K562 (cell line): ENCODE results near the gene FUCA1. TPM values are rescaled to one million over a fixed set of nuclear protein-coding genes. Genes with fewer than 3 reads are reported as not detected.

Source experiments
- ATAC-seq: fragments of 200-7000 bp; cut with Tn5 transposase; 3 replicates; pipeline ENCODE4 v1.9.1; 2020; ENCODE audit warnings: moderate library complexity
- BruUV-seq: library from RNA; stranded (reverse); fragments of 400-500 nt; replicated peaks from 2 replicates; lab custom pipeline; 2021; lab: Mats Ljungman, UMichigan
- CTCF ChIA-PET: fragments of 300-600 bp; formaldehyde crosslinking; extraction: SDS; loops from one replicate; lab custom pipeline; 2021; ENCODE audit warnings: low intra/inter-chr PET ratio; lab: Yijun Ruan, JAX
- POLR2A ChIA-PET: fragments of 300-600, 350-650 bp; sonication (Branson Sonifier 250); formaldehyde crosslinking; extraction: SDS; loops from one replicate; lab custom pipeline; 2021; ENCODE audit warnings: antibody characterized with exemption, inconsistent platforms; lab: Yijun Ruan, JAX
- DNase-seq, 4 experiments: peaks; one replicate each; pipeline versions ENCODE4 v3.0.0 to v3.0.0-alpha.2; 2011 to 2018; ENCODE audit warnings: low spot score in 3 of 4, mixed read lengths in 3 of 4; ENCODE audit errors: extremely low read depth in 1 of 4
- FAIRE-seq: peaks from 2 replicates; lab custom pipeline; 2011; peaks lifted over from hg19 to GRCh38; lab: Jason Lieb, UNC
- H2AFZ ChIP-seq: 2 replicates; pipeline ENCODE4 v1.6.0; 2011; ENCODE audit warnings: low read depth, low read length, control low read depth, inconsistent platforms
- H3K27ac ChIP-seq: fragments of 200-600 bp; 3 replicates; pipeline ENCODE4 v1.8.0; 2011; ENCODE audit warnings: low read depth, mild to moderate bottlenecking, control low read depth, inconsistent platforms, low read length, moderate library complexity, mixed read lengths; ENCODE audit errors: extremely low read depth
- H3K27me3 ChIP-seq, 2 experiments: fragments of 300-600 bp in 1 of 2; 2 replicates in 1 of 2; 3 replicates in 1 of 2; pipeline versions ENCODE4 v1.6.0 to v1.8.0; 2011; ENCODE audit warnings: inconsistent platforms in 2 of 2, low read length in 2 of 2, mild to moderate bottlenecking in 1 of 2, mixed read lengths in 1 of 2, moderate library complexity in 1 of 2; ENCODE audit not compliant: control insufficient read depth in 2 of 2, insufficient read depth in 2 of 2
- H3K36me3 ChIP-seq: fragments of 300-600 bp; 3 replicates; pipeline ENCODE4 v1.8.0; 2011; ENCODE audit warnings: mild to moderate bottlenecking, low read length, inconsistent platforms; ENCODE audit not compliant: control insufficient read depth, insufficient read depth
- H3K4me1 ChIP-seq, 2 experiments: fragments of 200-600 bp in 1 of 2; replicated peaks in 1 of 2; 2 replicates in 1 of 2; 3 replicates in 1 of 2; pipeline versions ENCODE4 v1.5.1 to v1.8.0; 2011; ENCODE audit warnings: inconsistent platforms in 2 of 2, low read length in 2 of 2, mild to moderate bottlenecking in 1 of 2, mixed read lengths in 1 of 2, moderate library complexity in 1 of 2; ENCODE audit not compliant: control insufficient read depth in 2 of 2, insufficient read depth in 2 of 2
- H3K4me2 ChIP-seq: 2 replicates; pipeline ENCODE4 v1.6.1; 2011; ENCODE audit warnings: low read length, control low read depth, inconsistent platforms, mixed read lengths; ENCODE audit not compliant: insufficient read depth
- H3K4me3 ChIP-seq: fragments of 200-600 bp; sonication (generic), shearing (Covaris generic); 2 replicates; pipeline ENCODE4 v1.5.1; 2016; ENCODE audit warnings: control low read depth, inconsistent platforms
- H3K79me2 ChIP-seq: fragments of 200-600 bp; 3 replicates; pipeline ENCODE4 v1.8.0; 2011; ENCODE audit warnings: low read length, inconsistent platforms; ENCODE audit not compliant: control insufficient read depth, insufficient read depth
- H3K9ac ChIP-seq, 2 experiments: 2 replicates each; pipeline versions ENCODE4 v1.6.0 to v1.6.1; 2011; ENCODE audit warnings: low read depth in 2 of 2, low read length in 2 of 2, control low read depth in 1 of 2, inconsistent platforms in 1 of 2, mild to moderate bottlenecking in 1 of 2, mixed read lengths in 1 of 2; ENCODE audit not compliant: insufficient read depth in 1 of 2
- H3K9me1 ChIP-seq: one replicate; pipeline ENCODE4 v1.6.0; 2011; ENCODE audit warnings: inconsistent platforms, mild to moderate bottlenecking, low read length, moderate library complexity; ENCODE audit not compliant: control insufficient read depth, insufficient read depth
- H3K9me3 ChIP-seq: replicated peaks from 2 replicates; pipeline ENCODE4 v1.5.1; 2011; ENCODE audit warnings: low read depth, low read length, inconsistent platforms; ENCODE audit not compliant: control insufficient read depth, insufficient read depth
- H4K20me1 ChIP-seq: replicated peaks from 2 replicates; pipeline ENCODE4 v1.6.1; 2011; ENCODE audit warnings: low read length, inconsistent platforms, mixed read lengths; ENCODE audit not compliant: control insufficient read depth, insufficient read depth
- ARID1B ChIP-seq: fragments of 450-650 bp; IDR thresholded peaks from 2 replicates; pipeline ENCODE4 v1.6.1; 2016; ENCODE audit warnings: antibody characterized with exemption, mild to moderate bottlenecking, inconsistent platforms
- EP300 ChIP-seq: IDR thresholded peaks from 2 replicates; pipeline ENCODE4 v1.6.1; 2012; ENCODE audit warnings: low read length, improper control_type of control experiment
- ETV6 ChIP-seq, 3 experiments: fragments of 150-350 bp in 1 of 3; sonication (generic) in 1 of 3; formaldehyde crosslinking in 1 of 3; IDR thresholded peaks; 2 replicates each; pipeline versions ENCODE4 v1.6.1 to v1.8.0; 2014 to 2022; ENCODE audit warnings: borderline replicate concordance in 2 of 3, low read depth in 2 of 3, antibody characterized with exemption in 1 of 3, low read length in 1 of 3, mild to moderate bottlenecking in 1 of 3, missing genetic modification reagents in 1 of 3
- NFRKB ChIP-seq: fragments of 450-650 bp; IDR thresholded peaks from 2 replicates; pipeline ENCODE4 v1.6.1; 2016; ENCODE audit warnings: low read depth
- SPI1 ChIP-seq: IDR thresholded peaks from 2 replicates; pipeline ENCODE4 v1.6.1; 2011; ENCODE audit warnings: low read depth, low read length, control low read depth, borderline replicate concordance
- SREBF2 ChIP-seq: sonication (generic); formaldehyde crosslinking; IDR thresholded peaks from 2 replicates; pipeline ENCODE4 v1.4.0; 2020; ENCODE audit warnings: mild to moderate bottlenecking, missing genetic modification reagents
- ZEB2 ChIP-seq: fragments of 450-650 bp; IDR thresholded peaks from 2 replicates; pipeline ENCODE4 v1.6.1; 2016
- WGBS: fragments of 100-300 bp; shearing (Covaris generic); methylation state at CpG from one replicate; pipeline ENCODE4 v1.1.6; 2016; ENCODE audit warnings: low coverage, mixed read lengths; ENCODE audit not compliant: insufficient coverage; ENCODE audit errors: missing lambda C conversion rate; 5-methylcytosine and 5-hydroxymethylcytosine counted together
- in situ Hi-C: fragments of 300-500 bp; cut with MboI; formaldehyde crosslinking; loops from 4 replicates; pipeline ENCODE4 v1.15.0; 2018; ENCODE audit warnings: inconsistent platforms, mixed read lengths
- intact Hi-C: fragments of 100-400 bp; cut with micrococcal nuclease; formaldehyde crosslinking; loops from 2 replicates; pipeline ENCODE4 v1.14.2; 2022
- polyA plus RNA-seq, 8 experiments: library from polyadenylated mRNA; depleted of rRNA in 4 of 8; stranded (reverse) in 5 of 8; unstranded in 3 of 8; fragments of >200 nt; fragmentation: Nextera tagmentation in 2 of 8; fragmentation: Illumina TruSeq in 1 of 8; extraction: Ambion mirVana in 2 of 8; extraction: Trizol in 1 of 8; gene quantifications; 2 replicates each; pipeline versions ENCODE4 v1.2.1 to v1.2.3, GENCODE V29; 2011 to 2014; ENCODE audit warnings: inconsistent platforms in 1 of 8, missing spikeins in 1 of 8
- total RNA-seq, 7 experiments: library from RNA; depleted of rRNA in 6 of 7; stranded (reverse); fragments of >200 nt in 6 of 7; fragmentation: Illumina TruSeq in 2 of 7; extraction: Trizol in 2 of 7; gene quantifications; 2 replicates each; pipeline versions ENCODE4 v1.2.1 to v1.2.3, GENCODE V29; 2011 to 2021; ENCODE audit warnings: low replicate concordance in 1 of 7
- TF ChIP-seq, protein P1 (sequence below): sonication (generic); formaldehyde crosslinking; IDR thresholded peaks from 2 replicates; pipeline ENCODE4 v1.8.0; 2023; ENCODE audit warnings: mild to moderate bottlenecking, missing genetic modification reagents

Gene FUCA1
- total and polyA plus RNA-seq, 9 of the 15 experiments (the other 6 are each of a cell fraction or from before 2014, with no cell fraction given) = 7.0 to 20.5 (median 13.5) TPM

DNA sequence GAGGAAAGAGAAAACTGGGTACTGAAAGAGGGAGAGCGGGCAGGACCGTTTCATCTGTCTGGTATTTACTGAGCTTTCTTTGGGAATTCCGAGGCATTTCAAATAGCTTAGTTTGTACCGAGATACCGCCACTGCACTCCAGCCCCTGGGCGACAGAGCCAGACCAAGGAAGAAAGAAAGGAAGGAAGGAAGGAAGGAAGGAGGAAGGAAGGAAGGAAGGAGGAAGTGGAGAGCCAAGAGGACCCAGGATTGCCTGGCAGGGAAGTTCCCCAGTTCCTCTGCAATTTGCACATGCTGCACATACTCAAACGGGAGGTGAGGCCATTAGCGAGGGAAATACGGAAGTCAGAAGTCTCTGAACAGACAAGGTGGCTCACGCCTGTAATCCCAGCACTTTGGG is 961 bp upstream of the FUCA1 start:
- H3K9ac ChIP-seq = peak overlapping the region; percentile 9 to 70; a peak in 3 of 4 replicates
- TF ChIP-seq SPI1 (peak; percentile 61; the same call in 1 of the 2 replicates), SREBF2 (0 out of 2 replicates have a peak, but pooled peaks have one; percentile 3), NFRKB (0 out of 2 replicates have a peak, but pooled peaks have one; percentile 20), EP300 (0 out of 2 replicates have a peak, but pooled peaks have one; percentile 0), ZEB2 (no peak), ETV6 (IDR thresholded peaks at IDR 0.05; ENCODE audit: borderline replicate concordance in 1 of 2, low read depth in 2 of 2, low read length in 1 of 2) (peak in 1 of 2 experiments; percentile 33; a peak in 1 of 4 replicates), ETV6 (CRISPR knock-in tag; IDR thresholded peaks at IDR 0.05; ENCODE audit: borderline replicate concordance) (no peak), ARID1B (0 out of 2 replicates have a peak, but pooled peaks have one; percentile 8)
- TF ChIP-seq, protein P1, sequence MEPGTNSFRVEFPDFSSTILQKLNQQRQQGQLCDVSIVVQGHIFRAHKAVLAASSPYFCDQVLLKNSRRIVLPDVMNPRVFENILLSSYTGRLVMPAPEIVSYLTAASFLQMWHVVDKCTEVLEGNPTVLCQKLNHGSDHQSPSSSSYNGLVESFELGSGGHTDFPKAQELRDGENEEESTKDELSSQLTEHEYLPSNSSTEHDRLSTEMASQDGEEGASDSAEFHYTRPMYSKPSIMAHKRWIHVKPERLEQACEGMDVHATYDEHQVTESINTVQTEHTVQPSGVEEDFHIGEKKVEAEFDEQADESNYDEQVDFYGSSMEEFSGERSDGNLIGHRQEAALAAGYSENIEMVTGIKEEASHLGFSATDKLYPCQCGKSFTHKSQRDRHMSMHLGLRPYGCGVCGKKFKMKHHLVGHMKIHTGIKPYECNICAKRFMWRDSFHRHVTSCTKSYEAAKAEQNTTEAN (CRISPR knock-in tag) = no peak
- no peaks in the 10 kb centered on the region for H3K27me3 ChIP-seq
- peak overlapping the region; percentile 99 for H2AFZ ChIP-seq
- ChIA-PET POLR2A (no interaction called here), CTCF (interaction anchor here (0.9 to 2.7 kb wide), 2 partner anchors 58 to 59 kb away, joined by 3 to 14 read pairs; no protein-coding TSS in a partner anchor)
- BruUV-seq = no TSS peak
- 64% methylated on average over 8 of the region's 10 CpGs for WGBS
- H3K4me2 ChIP-seq = peak overlapping the region; percentile 83
- intact Hi-C loops (loop anchor here (5.0 kb wide), 1 partner anchor 48 kb away; no protein-coding TSS in a partner anchor), in situ Hi-C loops (no loop called here)
- ATAC-seq (no peak), FAIRE-seq (no peak), DNase-seq (no peak)
- H3K4me3 ChIP-seq = peak overlapping the region; percentile 72; the same call in 1 of the 2 replicates
- no peaks in the 10 kb centered on the region; the same call in 2 of the 3 replicates for H3K79me2 ChIP-seq
- peaks cover 14 to 25% of the 10 kb centered on the region in 2 experiments for H3K4me1 ChIP-seq
- no peaks in the 10 kb centered on the region for H3K9me3 ChIP-seq
- H3K9me1 ChIP-seq = no peaks in the 10 kb centered on the region
- no peaks in the 10 kb centered on the region for H4K20me1 ChIP-seq
- peak overlapping the region; percentile 74 for H3K27ac ChIP-seq
- 0 out of 3 replicates have a peak, but pooled peaks cover 7% of the 10 kb centered on the region for H3K36me3 ChIP-seq
